ENCODE data around the gene CHAC2.

Gene CHAC2

DNA sequence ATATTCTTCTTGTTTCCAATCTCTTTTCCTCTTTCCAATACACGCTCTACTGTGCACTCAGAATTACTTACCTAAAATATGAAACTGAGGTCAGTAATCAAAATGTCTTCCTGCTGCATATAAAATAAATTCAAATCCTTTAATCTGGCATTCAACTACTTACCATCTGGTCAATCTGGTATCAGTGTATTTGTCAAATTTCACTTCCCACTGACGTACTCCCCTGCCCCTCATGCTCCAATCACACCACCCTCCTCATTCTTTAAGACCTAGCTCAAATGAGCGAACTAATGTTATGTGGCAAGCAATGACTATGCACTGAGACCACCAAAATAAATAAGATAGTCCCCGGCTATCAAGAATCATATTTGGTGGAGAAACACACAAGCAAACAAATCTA, 12.5 kb downstream of the CHAC2 start:
- DNase-seq = no peak

DNA sequence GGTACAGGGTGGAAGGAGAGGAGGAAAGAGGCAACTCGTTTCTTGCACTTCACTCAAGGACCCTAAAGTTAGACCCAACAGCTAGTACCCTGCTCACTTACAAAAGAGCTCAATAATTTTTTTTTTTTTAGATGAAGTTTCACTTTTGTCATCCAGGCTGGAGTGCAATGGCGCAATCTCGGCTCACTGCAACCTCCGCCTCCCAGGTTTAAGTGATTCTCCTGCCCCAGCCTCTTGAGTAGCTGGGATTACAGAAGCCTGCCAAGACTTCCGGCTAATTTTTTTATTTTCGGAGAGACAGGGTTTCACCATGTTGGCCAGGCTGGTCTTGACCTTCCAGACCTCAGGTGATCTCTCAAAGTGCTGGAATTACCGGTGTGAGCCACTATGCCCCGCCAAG, 15.1 kb downstream of the CHAC2 start:
- DNase-seq = no peak

DNA sequence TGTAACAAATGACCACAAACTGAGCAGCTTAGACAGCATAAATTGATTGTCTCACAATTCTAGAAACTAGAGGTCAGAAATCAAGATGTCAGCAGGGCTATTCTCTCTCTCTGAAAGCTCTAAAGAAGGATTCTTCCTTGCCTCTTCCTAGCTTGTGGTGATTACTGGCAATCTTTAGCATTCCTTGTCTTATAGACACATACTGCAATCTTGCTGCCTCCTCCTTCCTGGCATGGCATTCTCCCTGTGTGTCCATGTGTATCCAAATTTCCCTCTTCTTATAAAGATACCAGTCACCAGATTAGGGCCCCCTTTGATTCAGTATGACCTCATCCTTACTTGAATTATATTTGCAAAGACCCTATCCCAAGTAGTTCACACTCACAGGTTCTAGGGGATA, 16.8 kb downstream of the CHAC2 start:
- no peak for DNase-seq

DNA sequence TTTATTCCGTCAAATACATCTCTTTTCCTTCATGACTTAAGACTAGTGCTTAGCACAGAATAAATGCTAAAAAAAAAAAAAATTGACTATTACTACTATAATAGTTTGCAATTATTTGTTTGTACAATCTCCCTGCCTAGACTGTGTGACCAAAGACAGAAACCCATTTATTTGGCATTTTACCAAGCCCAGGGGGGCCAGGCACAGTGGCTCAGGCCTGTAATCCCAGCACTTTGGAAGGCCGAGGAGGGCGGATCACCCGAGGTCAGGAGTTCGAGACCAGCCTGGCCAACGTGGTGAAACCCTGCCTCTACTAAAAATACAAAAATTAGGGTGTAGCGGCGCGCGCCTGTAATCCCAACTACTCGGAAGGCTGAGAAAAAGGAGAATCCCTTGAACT, 17.8 kb downstream of the CHAC2 start:
- DNase-seq = no peak

DNA sequence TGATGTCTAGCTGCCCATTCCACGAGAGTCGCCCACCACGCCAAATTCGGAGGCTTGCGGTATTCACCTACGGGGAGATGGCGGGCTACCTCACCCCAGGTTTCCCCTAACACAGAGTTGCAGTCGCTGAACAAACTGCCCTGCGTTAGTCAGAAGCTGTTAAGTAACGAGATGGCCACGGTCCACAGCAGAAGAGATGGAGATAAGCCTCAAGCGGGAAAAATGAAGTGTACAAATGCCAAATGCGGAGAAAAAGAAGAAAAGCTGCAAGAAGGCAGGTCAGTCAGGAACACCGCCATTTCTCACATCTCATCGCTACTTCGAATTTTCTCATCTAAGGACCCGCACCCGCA, 18.7 kb downstream of the CHAC2 start:
- peak in 1 of 2 experiments; percentile 41 for DNase-seq

DNA sequence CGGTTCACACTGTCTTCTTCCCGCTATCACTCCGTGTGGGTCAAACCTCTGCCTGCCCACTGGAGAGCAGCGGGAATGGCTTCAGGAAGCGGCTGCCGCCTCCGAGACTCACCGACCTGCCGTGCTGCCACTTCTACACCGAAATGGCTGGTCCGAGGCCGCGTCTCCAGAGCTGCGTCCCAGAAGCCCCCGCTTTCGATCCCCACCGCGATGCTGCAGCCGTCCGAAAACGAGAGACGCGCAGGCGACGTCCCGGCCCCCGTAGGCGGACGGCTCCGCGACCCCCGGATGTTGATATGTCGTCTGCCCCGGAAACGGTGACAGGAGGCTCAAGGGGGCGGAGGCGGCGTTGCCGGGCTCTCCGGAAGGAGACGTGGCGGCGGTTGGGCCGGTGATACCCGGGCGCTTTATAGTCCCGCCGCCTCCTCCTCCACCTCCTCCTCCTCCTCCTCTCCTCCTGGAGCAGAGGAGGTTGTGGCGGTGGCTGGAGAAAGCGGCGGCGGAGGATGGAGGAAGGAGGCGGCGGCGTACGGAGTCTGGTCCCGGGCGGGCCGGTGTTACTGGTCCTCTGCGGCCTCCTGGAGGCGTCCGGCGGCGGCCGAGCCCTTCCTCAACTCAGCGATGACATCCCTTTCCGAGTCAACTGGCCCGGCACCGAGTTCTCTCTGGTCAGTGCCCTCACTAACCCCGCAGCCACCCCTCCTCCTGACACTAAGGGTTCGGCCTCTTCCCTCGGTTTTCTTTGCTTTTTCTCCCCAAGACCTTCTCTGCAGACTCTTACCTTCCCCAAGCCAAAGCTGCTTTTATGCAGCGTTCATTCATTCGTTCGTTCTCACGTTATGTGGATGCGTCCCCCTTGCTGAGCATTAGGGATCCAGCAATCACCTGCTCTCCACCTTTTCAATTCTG, 19.4 kb downstream of the CHAC2 start, which contains the start of the genes ASB3 and ERLEC1:
Gene ASB3 (minus strand): TSS at position 249 of the 909 bp plus-strand sequence. CDS start 21,381 bp downstream, outside the sequence.
Gene ERLEC1 (plus strand): TSS at position 340 of the 909 bp plus-strand sequence. CDS start 167 bp downstream, at position 507.
- DNase-seq = peak; percentile 98 to 99

DNA sequence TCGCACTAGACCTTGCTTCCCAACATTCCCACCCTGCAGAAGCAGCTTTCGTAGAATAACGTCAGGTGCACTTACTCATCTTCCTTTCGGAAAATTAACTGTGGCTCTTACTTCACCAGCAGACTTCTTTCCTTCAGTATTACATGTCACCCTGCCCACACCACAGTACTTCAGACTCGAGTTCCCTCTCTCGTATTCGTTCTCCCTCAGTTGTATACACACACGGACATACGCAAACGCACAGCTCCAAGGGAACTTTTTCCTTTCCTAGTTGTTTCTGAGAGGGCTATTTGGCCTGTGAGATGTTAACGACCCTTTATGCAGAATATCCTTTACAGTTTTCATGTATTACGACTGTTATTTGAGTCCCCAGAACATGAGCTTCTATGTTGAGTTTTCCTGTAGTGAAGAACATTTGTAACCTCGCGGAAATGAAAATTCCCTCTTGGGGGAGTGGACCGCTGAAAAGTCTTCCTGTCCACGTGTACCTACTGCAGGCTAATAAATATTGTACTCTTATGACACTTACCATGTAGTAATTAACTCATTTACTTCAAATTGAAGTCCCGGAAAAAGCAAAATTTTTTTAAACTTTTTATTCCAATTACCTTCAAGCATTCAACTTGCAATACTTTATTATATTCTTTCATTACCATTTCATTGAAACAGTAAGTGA, 20.1 kb downstream of the CHAC2 start:
- peak in 1 of 2 experiments; percentile 24 for DNase-seq

DNA sequence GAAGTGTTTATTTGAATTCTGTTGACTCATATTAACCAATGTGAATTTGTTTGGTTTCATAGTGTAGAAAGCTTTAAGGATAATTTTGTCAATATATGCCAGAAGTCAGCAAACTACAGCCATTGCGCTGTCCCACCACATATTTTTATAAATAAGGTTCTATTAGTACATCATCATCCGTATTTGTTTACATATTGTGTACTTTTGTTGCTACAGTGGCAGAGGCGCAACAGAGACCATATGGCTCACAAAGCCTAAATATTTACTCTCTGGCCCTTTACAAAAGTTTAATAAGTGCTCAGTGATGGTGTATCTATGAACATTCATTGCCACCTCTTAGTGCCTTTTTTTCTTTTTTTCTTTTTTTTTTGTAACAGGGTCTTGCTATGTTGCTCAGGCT, 25.7 kb downstream of the CHAC2 start:
- no peak for DNase-seq

DNA sequence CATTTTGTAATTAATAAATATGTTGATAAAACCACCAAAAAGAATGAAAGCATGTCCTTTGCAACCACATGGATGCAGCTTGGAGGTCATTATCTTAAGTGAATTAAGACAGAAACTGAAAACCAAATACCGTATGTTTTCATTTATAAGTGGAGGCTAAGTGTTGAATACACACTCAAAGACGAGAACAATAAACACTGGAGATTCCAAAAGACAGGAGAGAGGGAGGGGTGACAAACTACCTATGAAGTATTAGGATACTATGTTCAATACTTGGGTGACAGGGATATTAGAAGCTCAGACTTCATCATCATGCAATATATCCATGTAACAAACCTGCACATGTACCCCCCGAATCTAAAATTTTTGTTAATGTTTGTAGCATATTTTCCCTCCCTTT, 26.2 kb downstream of the CHAC2 start:
- no peak for DNase-seq

DNA sequence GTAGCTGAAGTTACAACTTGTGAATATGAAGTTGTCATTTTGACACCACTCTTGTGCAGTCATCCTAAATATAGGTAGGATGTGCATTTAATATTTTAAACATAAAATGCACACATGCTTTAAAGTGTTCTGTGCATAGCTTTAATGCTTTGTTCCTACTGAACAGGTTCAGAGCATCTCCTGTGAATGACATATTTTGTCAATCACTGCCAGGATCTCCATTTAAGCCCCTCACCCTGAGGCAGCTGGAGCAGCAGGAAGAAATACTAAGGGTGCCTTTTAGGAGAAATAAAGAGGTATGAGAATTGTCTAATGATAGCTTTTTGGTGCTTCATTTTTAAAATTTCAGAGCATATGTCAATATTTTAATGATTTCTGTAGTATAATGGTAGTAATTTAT, 33.9 kb downstream of the CHAC2 start:
- no peak for DNase-seq

DNA sequence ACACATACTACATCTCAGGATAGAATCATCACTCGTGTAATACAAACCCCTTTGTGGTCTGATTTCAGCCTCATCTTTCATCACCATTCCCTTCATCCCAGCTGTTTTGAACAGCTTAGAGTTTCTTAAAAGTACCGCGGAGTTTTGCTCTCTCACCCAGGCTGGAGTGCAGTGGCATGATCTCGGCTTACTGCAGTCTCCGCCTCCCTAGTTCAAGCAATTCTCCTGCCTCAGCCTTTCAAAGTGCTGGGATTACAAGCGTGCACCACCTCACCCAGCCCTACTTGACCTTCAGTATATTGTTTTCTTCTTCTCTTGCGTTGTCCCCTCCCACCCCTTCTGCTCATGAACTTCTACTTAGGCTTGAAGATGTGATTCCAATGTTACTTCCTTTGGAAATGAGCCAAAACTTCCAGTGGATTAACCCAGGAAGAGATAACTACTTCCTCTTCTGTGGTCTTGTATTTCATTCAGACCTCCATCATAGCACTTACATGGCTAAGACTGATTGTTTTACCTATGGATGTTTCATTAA, 35.1 kb downstream of the CHAC2 start:
- no peak for DNase-seq

DNA sequence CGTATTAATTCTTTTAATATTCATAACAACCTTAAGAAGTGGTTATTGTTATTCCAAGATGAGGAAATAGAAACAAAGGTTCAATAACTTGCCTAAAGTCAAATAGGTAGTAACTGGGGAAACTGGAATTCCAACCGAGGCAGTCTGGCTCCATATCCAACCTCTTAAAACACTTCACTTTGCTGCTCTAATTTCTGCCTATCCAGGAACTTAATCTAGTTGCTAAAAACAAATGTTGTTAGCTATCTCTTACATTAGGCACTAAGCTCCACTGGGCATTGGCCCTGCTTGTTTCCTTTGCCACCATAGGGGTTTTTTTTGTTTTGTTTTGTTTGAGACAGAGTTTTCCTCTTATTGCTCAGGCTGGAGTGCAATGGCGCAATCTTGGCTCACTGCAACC, 44.0 kb downstream of the CHAC2 start:
- DNase-seq = no peak

DNA sequence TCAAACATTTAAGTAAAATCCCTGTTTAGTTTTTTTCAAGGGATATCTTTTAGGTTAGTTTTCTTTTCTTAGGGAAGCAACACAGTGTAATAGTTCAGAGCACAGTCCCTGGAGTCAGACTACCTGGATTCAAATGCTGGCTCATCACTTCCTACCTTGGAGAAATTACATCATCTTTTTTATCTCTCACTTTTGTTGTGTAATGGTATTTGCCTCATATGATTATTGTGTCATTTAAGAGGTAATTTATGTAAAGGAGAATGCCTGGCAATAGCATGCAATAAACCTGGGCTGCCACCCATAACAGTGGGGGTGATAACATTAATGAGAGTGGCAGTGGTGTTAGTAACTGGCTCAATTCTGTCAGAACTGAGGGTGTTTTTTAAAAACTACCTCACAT, 45.5 kb downstream of the CHAC2 start:
- no peak for DNase-seq

DNA sequence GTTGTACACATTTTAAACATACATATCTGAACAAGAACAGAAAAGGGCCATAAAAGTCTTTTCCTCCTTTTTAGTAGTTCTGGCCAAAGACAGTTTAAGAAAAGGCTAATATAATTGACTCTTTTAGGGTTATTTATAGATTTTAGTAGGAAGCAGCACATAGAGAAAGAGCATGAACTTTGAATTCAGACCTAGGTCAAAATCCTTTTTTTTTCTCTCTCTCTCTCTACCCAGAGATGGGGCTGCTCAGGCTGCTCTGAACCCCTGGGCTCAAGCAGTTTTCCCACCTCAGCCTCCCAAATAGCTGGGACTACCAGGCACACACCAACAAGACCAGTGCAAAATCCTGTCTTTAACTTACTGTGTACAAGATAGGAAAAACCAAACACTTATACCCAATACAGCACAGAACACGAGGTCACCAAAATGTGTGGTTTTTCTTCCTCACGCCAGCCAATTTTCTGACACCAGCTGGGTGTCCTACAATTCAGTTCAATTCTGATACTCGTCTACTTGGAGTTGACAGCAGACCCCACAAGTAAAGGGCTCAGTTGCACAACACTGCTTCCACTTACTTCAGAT, 51.3 kb downstream of the CHAC2 start:
- DNase-seq = no peak

DNA sequence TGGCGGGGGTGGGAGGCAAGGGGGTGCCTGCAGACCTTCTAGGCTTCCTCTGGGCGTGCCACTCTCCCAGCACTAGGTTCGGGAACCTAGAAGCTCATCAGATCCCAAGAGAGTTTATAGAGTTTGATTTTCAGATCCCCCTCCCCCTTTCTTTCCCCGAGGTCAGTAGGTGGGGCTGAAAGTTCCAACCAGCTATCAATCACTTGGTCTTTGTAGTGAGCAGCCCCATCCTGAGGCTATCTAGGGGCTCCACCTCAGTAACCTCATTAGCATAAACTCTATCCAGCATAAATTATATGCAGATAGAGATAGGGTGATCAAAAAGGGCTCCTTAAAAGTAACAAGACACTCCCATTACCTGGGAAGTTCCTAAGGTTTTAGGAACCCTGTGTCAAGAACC, 52.0 kb downstream of the CHAC2 start:
- DNase-seq = no peak

DNA sequence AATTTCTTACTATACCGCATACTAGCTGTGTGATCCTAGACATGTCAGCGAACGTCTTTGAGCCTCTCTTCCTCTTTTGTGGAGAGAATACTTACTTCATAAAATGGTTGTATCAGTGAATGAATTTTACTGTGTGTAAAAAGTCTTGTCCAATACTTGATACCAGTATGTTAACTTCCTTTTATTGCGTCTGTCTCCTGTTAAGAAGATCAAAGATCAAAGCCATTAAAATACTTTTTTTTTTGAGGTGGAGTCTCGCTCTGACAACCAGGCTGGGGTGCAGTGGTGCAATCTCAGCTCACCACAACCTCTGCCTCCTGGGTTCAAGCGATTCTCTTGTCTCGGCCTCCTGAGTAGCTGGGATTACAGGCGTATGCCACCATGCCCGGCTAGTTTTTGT, 52.4 kb downstream of the CHAC2 start:
- DNase-seq = no peak

DNA sequence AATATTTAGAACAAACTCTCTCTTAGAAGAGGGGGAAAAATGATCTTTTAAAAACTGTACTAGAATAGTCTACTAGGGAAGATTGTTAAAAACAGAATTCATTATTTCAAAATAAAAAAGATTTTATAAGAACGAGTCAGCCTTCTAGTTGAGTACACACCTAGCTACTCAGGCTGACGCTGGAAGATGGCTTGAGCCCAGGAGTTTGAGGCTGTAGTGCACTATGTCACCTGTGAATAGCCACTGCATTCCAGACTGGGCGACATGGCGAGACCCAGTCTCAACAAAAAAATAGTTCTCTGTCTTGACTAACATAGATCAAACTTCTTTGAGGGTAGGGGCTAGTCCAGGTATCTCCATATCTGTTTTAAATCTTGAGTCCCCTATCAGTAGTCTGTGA, 53.1 kb downstream of the CHAC2 start:
- no peak for DNase-seq

DNA sequence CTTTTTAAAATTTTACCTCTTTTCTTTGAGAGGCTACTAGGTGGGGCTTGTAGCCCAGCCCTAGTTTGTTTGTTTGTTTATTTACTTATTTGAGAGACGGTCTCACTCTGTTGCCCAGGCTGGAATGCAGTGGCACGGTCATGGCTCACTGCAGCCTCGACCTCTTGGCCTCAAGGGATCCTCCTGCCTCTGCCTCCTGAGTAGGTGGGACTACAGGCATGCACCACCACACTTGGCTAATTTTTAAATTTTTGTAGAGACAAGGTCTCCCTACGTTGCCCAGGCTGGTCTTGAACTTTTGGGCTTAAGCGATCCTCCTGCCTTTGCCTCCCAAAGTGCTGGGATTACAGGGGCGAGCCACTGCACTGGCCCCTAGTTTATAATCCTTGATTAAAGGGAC, 54.2 kb downstream of the CHAC2 start:
- no peak for DNase-seq

DNA sequence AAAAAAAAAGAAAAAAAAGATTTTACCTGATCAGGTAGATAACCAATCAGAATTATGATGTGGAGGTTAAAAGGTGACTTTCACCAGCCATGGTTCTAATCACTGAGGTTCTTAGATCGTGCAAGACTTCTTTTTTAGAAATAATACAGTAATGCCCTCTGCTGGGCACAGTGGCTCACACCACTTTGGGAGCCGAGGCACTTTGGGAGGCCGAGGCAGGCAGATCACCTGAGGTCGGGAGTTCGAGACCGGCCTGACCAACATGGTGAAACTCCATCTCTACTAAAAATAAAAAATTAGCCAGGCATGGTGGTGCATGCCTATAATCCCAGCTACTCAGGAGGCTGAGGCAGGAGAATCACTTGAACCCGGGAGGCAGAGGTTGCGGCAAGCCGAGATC, 56.0 kb downstream of the CHAC2 start:
- DNase-seq = peak in 1 of 2 experiments; percentile 56

Measured in SHP77 (cell line).